ENCODE data around the gene CD22.
"Not testable (repeated sequence)": the region's sequence is repeated elsewhere in the genome, so short reads cannot be mapped to it uniquely, and the experiment has no call there.

CD22 gene

GRCh38 chr19:35373492-35373891, 44.5 kb downstream of the CD22 start:
- in situ Hi-C loops (cut with MboI; ENCODE audit: low pct_unique_long_range_greater_than_20kb, low sequenced_read_pairs) = no loop called here
- no peak for DNase-seq

GRCh38 chr19:35374031-35374430, 45.0 kb downstream of the CD22 start:
- DNase-seq; in situ Hi-C loops (cut with MboI; ENCODE audit: low pct_unique_long_range_greater_than_20kb, low sequenced_read_pairs): not testable (repeated sequence)

- no peak for DNase-seq
- in situ Hi-C loops (cut with MboI; ENCODE audit: low pct_unique_long_range_greater_than_20kb, low sequenced_read_pairs) = no loop called here
Observed at GRCh38 chr19:35375505-35376307, 46.7 kb downstream of the CD22 start.

GRCh38 chr19:35377656-35378055, 48.7 kb downstream of the CD22 start:
- DNase-seq = no peak
- in situ Hi-C loops (cut with MboI; ENCODE audit: low pct_unique_long_range_greater_than_20kb, low sequenced_read_pairs) = no loop called here

- in situ Hi-C loops (cut with MboI; ENCODE audit: low pct_unique_long_range_greater_than_20kb, low sequenced_read_pairs) = no loop called here
- no peak for DNase-seq
Observed at GRCh38 chr19:35378356-35378755, 49.4 kb downstream of the CD22 start.

- DNase-seq; in situ Hi-C loops (cut with MboI; ENCODE audit: low pct_unique_long_range_greater_than_20kb, low sequenced_read_pairs): not testable (repeated sequence)
Observed at GRCh38 chr19:35379545-35379944, 50.6 kb downstream of the CD22 start.

GRCh38 chr19:35379992-35380391, 51.0 kb downstream of the CD22 start:
- DNase-seq = no peak
- in situ Hi-C loops (cut with MboI; ENCODE audit: low pct_unique_long_range_greater_than_20kb, low sequenced_read_pairs) = no loop called here

- in situ Hi-C loops (cut with MboI; ENCODE audit: low pct_unique_long_range_greater_than_20kb, low sequenced_read_pairs) = no loop called here
- DNase-seq = no peak
Observed at GRCh38 chr19:35380450-35381124, 51.6 kb downstream of the CD22 start.

- DNase-seq = no peak
- in situ Hi-C loops (cut with MboI; ENCODE audit: low pct_unique_long_range_greater_than_20kb, low sequenced_read_pairs) = no loop called here
Observed at GRCh38 chr19:35381318-35381717, 52.3 kb downstream of the CD22 start.

GRCh38 chr19:35381926-35382325, 52.9 kb downstream of the CD22 start:
- in situ Hi-C loops (cut with MboI; ENCODE audit: low pct_unique_long_range_greater_than_20kb, low sequenced_read_pairs) = no loop called here

GRCh38 chr19:35383536-35383935, 54.5 kb downstream of the CD22 start:
- in situ Hi-C loops (cut with MboI; ENCODE audit: low pct_unique_long_range_greater_than_20kb, low sequenced_read_pairs) = no loop called here
- no peak for DNase-seq

More at GRCh38 chr19:35381926-35382325, 52.9 kb downstream of the CD22 start:
- no peak for DNase-seq

- in situ Hi-C loops (cut with MboI; ENCODE audit: low pct_unique_long_range_greater_than_20kb, low sequenced_read_pairs) = no loop called here
- no peak for DNase-seq
Observed at GRCh38 chr19:35388277-35389054, 59.5 kb downstream of the CD22 start.

GRCh38 chr19:35389192-35389861, 60.3 kb downstream of the CD22 start:
- no peak for DNase-seq
- in situ Hi-C loops (cut with MboI; ENCODE audit: low pct_unique_long_range_greater_than_20kb, low sequenced_read_pairs) = no loop called here

- no peak for DNase-seq
- in situ Hi-C loops (cut with MboI; ENCODE audit: low pct_unique_long_range_greater_than_20kb, low sequenced_read_pairs) = no loop called here
Observed at GRCh38 chr19:35392742-35393715, 64.0 kb downstream of the CD22 start.

- in situ Hi-C loops (cut with MboI; ENCODE audit: low pct_unique_long_range_greater_than_20kb, low sequenced_read_pairs) = no loop called here
Observed at GRCh38 chr19:35395382-35396199, 66.6 kb downstream of the CD22 start.

GRCh38 chr19:35396240-35396885, 67.4 kb downstream of the CD22 start:
- in situ Hi-C loops (cut with MboI; ENCODE audit: low pct_unique_long_range_greater_than_20kb, low sequenced_read_pairs) = no loop called here
- no peak for DNase-seq

More at GRCh38 chr19:35395382-35396199, 66.6 kb downstream of the CD22 start:
- DNase-seq = no peak
